ENCODE results near the gene CATSPERZ.

Gene CATSPERZ

GRCh38 chr11:64284962-64285884 is 14.9 kb upstream of the CATSPERZ start, which contains the start of gene GPR137:
TSS of gene GPR137 (plus strand) at chr11:64285848. CDS start at chr11:64286525, 677 bp downstream.
- peak; percentile 85 to 99 (median 95) for DNase-seq (ENCODE audit: low read depth in 2 of 3, low spot score in 2 of 3)

- no peak for DNase-seq (ENCODE audit: low read depth in 2 of 3, low spot score in 2 of 3)
Measured at GRCh38 chr11:64285885-64286800, 14.0 kb upstream of the CATSPERZ start.

GRCh38 chr11:64286801-64287159 is 13.4 kb upstream of the CATSPERZ start:
- DNase-seq (ENCODE audit: low read depth in 2 of 3, low spot score in 2 of 3) = no peak

- no peak for DNase-seq (ENCODE audit: low read depth in 2 of 3, low spot score in 2 of 3)
Measured at GRCh38 chr11:64287676-64288352, 12.3 kb upstream of the CATSPERZ start.

- no peak for DNase-seq (ENCODE audit: low read depth in 2 of 3, low spot score in 2 of 3)
Measured at GRCh38 chr11:64288353-64288750, 11.8 kb upstream of the CATSPERZ start.

GRCh38 chr11:64289002-64289564 is 11.1 kb upstream of the CATSPERZ start:
- no peak for DNase-seq (ENCODE audit: low read depth in 2 of 3, low spot score in 2 of 3)

GRCh38 chr11:64290352-64291261 is 9.6 kb upstream of the CATSPERZ start:
- DNase-seq (ENCODE audit: low read depth in 2 of 3, low spot score in 2 of 3) = no peak

GRCh38 chr11:64291262-64291751 is 8.9 kb upstream of the CATSPERZ start, which contains the start of gene KCNK4:
TSS of gene KCNK4 (plus strand) at chr11:64291302. CDS start at chr11:64293019, 1,717 bp downstream.
- no peak for DNase-seq (ENCODE audit: low read depth in 2 of 3, low spot score in 2 of 3)

- no peak for DNase-seq (ENCODE audit: low read depth in 2 of 3, low spot score in 2 of 3)
Measured at GRCh38 chr11:64291752-64292459, 8.3 kb upstream of the CATSPERZ start.

- DNase-seq (ENCODE audit: low read depth in 2 of 3, low spot score in 2 of 3) = no peak
Measured at GRCh38 chr11:64292460-64293254, 7.5 kb upstream of the CATSPERZ start.

- DNase-seq (ENCODE audit: low read depth in 2 of 3, low spot score in 2 of 3) = no peak
Measured at GRCh38 chr11:64294774-64295173, 5.4 kb upstream of the CATSPERZ start.

- DNase-seq (ENCODE audit: low read depth in 2 of 3, low spot score in 2 of 3) = no peak
Measured at GRCh38 chr11:64295760-64296159, 4.4 kb upstream of the CATSPERZ start.

- DNase-seq (ENCODE audit: low read depth in 2 of 3, low spot score in 2 of 3) = no peak
Measured at GRCh38 chr11:64296236-64296635, 3.9 kb upstream of the CATSPERZ start.

- no peak for DNase-seq (ENCODE audit: low read depth in 2 of 3, low spot score in 2 of 3)
Measured at GRCh38 chr11:64296830-64297698, 3.1 kb upstream of the CATSPERZ start.

- DNase-seq (ENCODE audit: low read depth in 2 of 3, low spot score in 2 of 3) = no peak
Measured at GRCh38 chr11:64297699-64298358, 2.3 kb upstream of the CATSPERZ start.

GRCh38 chr11:64298966-64299846 is 952 bp upstream of the CATSPERZ start:
- DNase-seq (ENCODE audit: low read depth in 2 of 3, low spot score in 2 of 3) = no peak

Measured in activated CD8-positive, alpha-beta memory T cell treated with anti-CD3 and anti-CD28 coated beads for 48 hours (primary cell).